Measurements from ENCODE around the gene SRGAP2C.
"Not testable (repeated sequence)": the region's sequence is repeated elsewhere in the genome, so short reads cannot be mapped to it uniquely, and the experiment has no call there.

DNA sequence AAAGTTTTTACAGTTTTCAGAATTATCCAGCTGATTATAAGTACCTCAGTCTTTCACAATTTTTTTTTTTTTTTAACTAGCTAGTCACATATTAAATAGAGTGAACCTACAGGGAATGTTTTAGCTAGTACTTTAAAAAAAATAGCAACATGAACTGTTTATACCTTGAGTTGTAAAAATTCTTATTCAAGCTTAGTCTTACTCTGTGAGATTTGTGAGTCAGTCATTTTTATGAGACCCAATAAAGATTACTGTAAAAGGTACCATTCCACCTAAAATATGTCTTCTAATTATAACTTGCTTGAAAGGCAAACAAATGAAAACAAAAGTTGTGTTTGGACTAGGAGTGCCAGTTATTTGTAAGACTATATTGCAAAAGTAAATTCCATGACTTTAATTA is 6.6 kb upstream of the SRGAP2C start:
- TF ChIP-seq, protein P1, sequence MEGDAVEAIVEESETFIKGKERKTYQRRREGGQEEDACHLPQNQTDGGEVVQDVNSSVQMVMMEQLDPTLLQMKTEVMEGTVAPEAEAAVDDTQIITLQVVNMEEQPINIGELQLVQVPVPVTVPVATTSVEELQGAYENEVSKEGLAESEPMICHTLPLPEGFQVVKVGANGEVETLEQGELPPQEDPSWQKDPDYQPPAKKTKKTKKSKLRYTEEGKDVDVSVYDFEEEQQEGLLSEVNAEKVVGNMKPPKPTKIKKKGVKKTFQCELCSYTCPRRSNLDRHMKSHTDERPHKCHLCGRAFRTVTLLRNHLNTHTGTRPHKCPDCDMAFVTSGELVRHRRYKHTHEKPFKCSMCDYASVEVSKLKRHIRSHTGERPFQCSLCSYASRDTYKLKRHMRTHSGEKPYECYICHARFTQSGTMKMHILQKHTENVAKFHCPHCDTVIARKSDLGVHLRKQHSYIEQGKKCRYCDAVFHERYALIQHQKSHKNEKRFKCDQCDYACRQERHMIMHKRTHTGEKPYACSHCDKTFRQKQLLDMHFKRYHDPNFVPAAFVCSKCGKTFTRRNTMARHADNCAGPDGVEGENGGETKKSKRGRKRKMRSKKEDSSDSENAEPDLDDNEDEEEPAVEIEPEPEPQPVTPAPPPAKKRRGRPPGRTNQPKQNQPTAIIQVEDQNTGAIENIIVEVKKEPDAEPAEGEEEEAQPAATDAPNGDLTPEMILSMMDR (IDR thresholded peaks at IDR 0.05 in 8 of 11, conservative IDR thresholded peaks at IDR 0.05 in 3 of 11): not testable (repeated sequence)
- not testable (repeated sequence) for TF ChIP-seq POLR2AphosphoS5, POLR2A (IDR thresholded peaks at IDR 0.05)

All from spleen (tissue), 7 donors.